Measurements from ENCODE around the gene GNRHR.
"Not testable (repeated sequence)": the region's sequence is repeated elsewhere in the genome, so short reads cannot be mapped to it uniquely, and the experiment has no call there.

The GNRHR gene

GRCh38 chr4:67727124-67727850, 26.9 kb downstream of the GNRHR start:
- DNase-seq (ENCODE audit: low spot score), result no peak

GRCh38 chr4:67725981-67726380, 28.2 kb downstream of the GNRHR start:
- no peak for DNase-seq (ENCODE audit: low spot score)

DNA sequence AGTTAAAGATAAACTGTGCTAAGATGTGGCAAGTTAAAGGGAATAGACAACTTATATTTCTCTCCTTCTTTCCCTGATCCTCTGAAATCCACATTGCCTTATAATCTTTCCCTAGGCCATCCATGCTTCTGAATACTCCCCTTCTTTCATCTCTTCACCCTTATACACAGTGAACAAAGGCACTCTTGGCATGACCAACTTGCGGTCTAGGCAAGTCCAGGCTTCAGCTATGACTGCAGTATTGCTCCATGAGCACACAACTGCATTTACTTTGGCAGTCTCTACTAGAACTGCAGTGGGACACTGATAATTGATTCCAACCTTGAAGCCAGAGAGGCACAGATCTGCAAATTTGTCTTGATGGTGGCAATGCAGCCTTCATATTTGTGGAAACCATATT, 29.1 kb downstream of the GNRHR start:
- DNase-seq (ENCODE audit: low spot score), result no peak

DNA sequence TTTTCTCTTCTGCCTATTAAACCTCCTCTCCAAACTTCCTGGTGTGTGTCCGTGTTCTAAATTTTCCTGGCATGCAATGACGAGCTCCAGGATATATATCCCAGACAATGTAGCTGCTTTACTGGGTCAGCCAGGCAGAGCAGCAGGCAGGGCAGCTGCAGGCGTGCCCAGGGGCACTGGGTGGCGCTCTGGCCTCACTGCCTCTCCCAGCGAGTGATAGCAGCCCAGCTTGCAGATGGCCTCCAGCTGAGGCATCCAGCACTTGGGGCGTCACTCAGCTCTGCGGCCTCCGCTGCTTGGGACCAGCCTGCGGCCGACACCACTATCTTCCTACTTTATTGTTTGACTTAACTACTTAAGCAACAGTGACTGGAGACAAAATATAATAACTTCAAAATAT, 30.2 kb downstream of the GNRHR start:
- DNase-seq (ENCODE audit: low spot score), result no peak

DNA sequence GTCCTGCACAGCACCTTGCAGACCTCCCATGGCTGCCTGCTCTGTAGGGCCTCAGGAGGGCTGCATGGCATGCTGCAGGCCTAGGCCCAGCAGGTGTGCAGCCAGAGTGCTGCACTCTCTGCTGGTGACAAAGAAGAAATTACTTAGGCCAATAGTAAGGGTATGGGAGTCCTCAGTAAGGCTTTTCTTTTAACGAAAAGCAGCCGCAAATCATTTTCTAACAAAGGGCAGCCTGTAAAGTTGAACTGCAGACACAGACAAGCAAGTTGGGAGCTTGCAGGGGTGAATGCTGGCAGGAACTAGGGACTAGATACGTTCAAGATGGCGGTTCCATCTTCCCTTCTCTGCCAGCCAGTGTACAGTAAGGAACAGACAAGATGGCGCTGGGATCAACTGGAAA, 30.8 kb downstream of the GNRHR start:
- DNase-seq (ENCODE audit: low spot score), result no peak

- DNase-seq (ENCODE audit: low spot score), result no peak
Measured at GRCh38 chr4:67721770-67722597, 32.2 kb downstream of the GNRHR start.

GRCh38 chr4:67721315-67721769, 32.8 kb downstream of the GNRHR start:
- no peak for DNase-seq (ENCODE audit: low spot score)

DNA sequence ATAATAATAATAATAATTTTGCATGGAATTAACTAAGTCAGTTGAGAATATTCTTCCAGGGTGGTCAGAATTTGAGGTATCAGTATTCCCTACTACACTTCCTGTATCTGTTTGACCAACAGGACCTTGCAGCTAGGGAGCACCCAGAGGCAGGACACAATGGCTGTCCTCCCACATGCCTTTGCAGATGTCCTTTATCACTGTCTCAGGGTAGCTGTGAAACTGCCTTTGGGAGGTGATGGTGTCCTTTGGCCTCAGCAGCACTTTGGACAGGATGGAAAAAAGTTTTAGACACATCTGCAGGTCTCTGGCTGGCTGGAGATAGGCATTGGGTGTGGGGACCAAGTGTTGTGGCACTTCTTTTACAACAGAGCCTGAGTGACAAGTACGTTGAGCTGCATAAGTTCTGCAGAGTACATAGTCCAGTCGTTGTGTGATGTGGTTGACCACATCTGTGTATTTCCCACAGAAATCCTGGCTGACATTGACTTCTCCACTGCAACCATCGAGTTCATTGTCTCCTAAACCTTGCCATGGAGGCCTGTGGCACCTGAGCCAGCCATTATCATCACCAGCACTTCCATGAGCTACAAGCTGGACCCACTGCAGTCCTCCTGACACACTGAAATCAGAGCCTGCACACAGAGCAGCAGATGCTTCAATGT, 34.1 kb downstream of the GNRHR start:
- no peak for DNase-seq (ENCODE audit: low spot score)

GRCh38 chr4:67718848-67719247, 35.3 kb downstream of the GNRHR start:
- no peak for DNase-seq (ENCODE audit: low spot score)

- no peak for DNase-seq (ENCODE audit: low spot score)
Measured at GRCh38 chr4:67717586-67717985, 36.6 kb downstream of the GNRHR start.

DNA sequence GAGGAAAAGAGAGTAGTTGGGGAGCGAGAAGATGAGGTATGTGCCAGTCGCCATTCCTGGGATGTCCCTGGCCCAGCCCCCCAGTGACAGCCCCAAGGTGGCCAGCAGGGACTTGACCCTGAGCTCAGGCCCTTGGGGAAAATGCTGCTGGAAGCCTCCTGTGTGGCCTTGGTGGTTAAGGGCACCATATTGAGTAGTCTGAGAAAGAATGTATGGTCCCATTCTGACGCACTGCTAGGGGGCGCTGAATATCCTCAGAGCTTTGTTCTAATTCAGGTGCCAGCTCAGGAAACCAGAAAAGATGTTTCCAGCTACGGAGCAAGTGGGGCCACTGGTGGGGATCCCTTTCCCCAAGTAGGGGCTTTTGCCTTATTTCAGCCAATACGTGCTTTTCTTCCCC, 39.2 kb downstream of the GNRHR start:
- DNase-seq (ENCODE audit: low spot score), result no peak

DNA sequence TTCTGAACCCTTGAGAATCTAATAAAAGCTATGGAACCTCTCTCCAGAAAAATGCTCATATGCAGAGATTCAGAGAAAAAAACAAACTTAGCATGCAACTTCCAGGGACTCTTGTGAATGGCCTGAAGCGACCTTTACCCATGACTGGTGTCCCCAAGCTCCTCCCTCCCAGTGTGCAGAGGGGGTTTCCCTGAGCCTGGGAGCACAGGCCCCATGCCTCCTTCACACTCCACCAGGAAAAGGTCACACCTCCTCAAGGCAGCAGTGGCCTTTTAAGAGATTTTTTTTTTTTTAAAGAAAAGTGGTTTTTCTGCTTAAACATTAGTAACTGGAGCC, 40.0 kb downstream of the GNRHR start:
- DNase-seq (ENCODE audit: low spot score), result no peak

GRCh38 chr4:67713529-67714247, 40.5 kb downstream of the GNRHR start:
- DNase-seq (ENCODE audit: low spot score), result no peak

DNA sequence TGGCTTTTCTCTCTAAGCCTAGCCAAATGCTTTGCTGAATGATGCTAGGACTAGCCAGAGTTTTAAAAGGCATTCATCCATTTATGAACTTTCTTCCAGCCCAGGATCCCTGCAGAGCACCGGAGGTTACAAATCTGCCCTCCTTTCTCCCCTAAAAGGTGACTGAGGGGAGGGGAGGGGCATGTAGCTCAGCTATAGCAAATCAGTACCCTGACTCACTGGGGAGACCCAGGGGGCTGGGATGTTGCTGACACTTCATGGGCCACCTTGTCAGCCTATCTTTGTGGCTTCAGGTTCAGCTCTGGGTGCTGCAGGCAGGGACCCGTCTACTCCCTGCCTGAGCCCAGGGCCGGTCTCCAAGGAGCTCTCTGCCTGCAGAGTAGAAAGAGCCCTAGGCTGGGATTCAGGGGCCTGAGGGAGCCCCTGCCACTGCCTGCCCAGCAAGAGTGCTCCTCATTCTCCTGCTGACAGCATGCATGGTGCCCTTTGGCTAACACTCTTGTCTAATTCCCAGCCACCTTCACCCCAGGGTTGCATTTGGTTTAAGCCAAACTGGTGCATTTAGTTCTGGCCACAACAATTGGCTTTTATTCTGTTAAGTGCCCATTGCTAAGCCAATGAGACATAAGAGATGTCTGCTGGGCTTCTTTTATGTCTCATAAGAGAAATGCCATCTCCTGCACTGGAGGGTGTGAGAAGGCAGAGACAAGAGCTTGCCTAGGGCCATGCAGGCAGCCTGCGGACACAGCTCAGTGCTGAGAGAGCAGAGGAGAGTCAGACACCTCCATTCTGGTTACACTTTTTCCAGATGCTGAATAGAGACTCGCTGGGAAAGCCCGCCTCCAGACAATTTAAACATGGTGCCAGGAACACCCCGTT, 41.3 kb downstream of the GNRHR start:
- no peak for DNase-seq (ENCODE audit: low spot score)

GRCh38 chr4:67712000-67712625, 42.1 kb downstream of the GNRHR start:
- DNase-seq (ENCODE audit: low spot score), result no peak

- DNase-seq (ENCODE audit: low spot score), result not testable (repeated sequence)
Measured at GRCh38 chr4:67706682-67707081, 47.5 kb downstream of the GNRHR start.

DNA sequence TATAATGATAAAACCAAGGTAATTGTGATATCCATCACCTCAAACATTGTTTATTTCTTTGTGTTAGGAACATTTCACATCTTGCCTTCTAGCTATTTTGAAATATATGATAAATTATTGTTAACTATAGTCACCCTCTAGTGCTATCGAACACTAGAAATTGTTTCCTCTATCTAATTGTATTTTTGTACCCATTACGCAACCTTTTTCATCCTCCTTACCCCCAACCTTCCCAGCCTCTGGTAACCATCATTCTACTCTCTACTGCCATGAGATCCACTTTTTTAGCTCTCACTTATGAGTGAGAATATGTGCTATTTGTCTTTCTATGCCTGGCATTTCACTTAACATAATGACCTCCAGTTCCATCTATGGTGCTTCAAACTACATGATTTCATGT, 49.3 kb downstream of the GNRHR start:
- DNase-seq (ENCODE audit: low spot score), result no peak

GRCh38 chr4:67702166-67702565, 52.0 kb downstream of the GNRHR start:
- no peak for DNase-seq (ENCODE audit: low spot score)

DNA sequence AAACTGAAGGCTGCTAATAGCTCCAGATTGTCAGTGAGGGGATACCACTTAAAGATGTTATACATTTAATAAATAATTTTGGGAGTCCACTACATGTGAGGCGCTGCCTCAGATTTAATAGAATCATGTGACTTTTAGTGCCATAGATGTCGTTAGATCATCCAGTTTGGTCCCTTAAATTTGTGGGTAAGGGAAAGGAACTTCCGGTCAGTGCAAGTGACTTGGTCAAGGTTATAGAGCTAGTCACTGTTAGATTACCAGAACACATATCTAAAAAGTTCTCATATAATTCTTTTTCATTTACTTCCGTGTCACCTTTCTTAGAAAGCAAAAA, 52.7 kb downstream of the GNRHR start:
- no peak for DNase-seq (ENCODE audit: low spot score)

- DNase-seq (ENCODE audit: low spot score), result peak; percentile 97
Measured at GRCh38 chr4:67700738-67701516, 53.3 kb downstream of the GNRHR start, which contains the start of gene UBA6. UBA6 (minus strand) TSS chr4:67701155; CDS start chr4:67701119, 36 bp downstream.

Data from germinal center (tissue), 1 donor.